Peyer's patch (tissue), 4 donors: Measurements from ENCODE around the gene TMEM37. TPM values are rescaled to one million over a fixed set of nuclear protein-coding genes. Genes with fewer than 3 reads are reported as not detected.
A peak's percentile ranks its signal among the peaks of the same experiment; 100 is the strongest.

ENCODE experiments used
- DNase-seq, 3 donors: peaks; one replicate each; pipeline ENCODE4 v3.0.0-alpha.2; 2017 to 2019
- H3K27ac ChIP-seq, 4 donors: fragments of 200-600 bp; sonication (generic); one replicate each; pipeline ENCODE4 v1.5.1; 2016 to 2019
- H3K27me3 ChIP-seq, 2 donors: fragments of 200-600 bp; sonication (generic); one replicate each; pipeline ENCODE4 v1.5.1; 2019
- H3K36me3 ChIP-seq, 3 donors: fragments of 200-600 bp; sonication (generic); one replicate each; pipeline ENCODE4 v1.5.1; 2016 to 2019
- H3K4me1 ChIP-seq, 4 donors: fragments of 200-600 bp; sonication (generic); one replicate each; pipeline ENCODE4 v1.5.1; 2016 to 2019
- H3K4me3 ChIP-seq, 4 donors: fragments of 200-600 bp; sonication (generic); 1 replicate in 3 of 4; 2 replicates in 1 of 4; pipeline ENCODE4 v1.5.1; 2016 to 2019; ENCODE audit warnings: mild to moderate bottlenecking in 1 of 4
- H3K9me3 ChIP-seq, 4 donors: fragments of 200-600 bp; sonication (generic); one replicate each; pipeline ENCODE4 v1.5.1; 2016 to 2019; ENCODE audit warnings: mild to moderate bottlenecking in 1 of 4
- CTCF ChIP-seq, 6 experiments: fragments of 450-650 bp in 4 of 6; fragments of 200-600 bp in 2 of 6; sonication (generic) in 1 of 6; IDR thresholded peaks; one replicate each; pipeline ENCODE4 v1.5.1; 2017 to 2019; ENCODE audit warnings: antibody characterized with exemption in 6 of 6, mild to moderate bottlenecking in 3 of 6, moderate library complexity in 1 of 6
- POLR2A ChIP-seq, 2 donors: fragments of 450-650 bp; IDR thresholded peaks; one replicate each; pipeline ENCODE4 v1.5.1; 2017; ENCODE audit warnings: antibody characterized with exemption in 2 of 2, mild to moderate bottlenecking in 2 of 2, moderate library complexity in 2 of 2
- total RNA-seq, 4 donors: library from RNA; depleted of rRNA; stranded (reverse); fragments of >200 nt; gene quantifications; one replicate each; pipeline ENCODE4 v1.1.0, GENCODE V29; 2016

TMEM37 gene
- total RNA-seq, 4 donors from 2014 or later = 17.3 to 542 (median 214) TPM

- H3K4me3 ChIP-seq = no peak overlapping the region
- H3K27me3 ChIP-seq = no peaks in the 10 kb centered on the region
- no peak overlapping the region for H3K27ac ChIP-seq
- peaks cover 0 to 7% (median 2%) of the 10 kb centered on the region in 4 donors for H3K4me1 ChIP-seq
- DNase-seq = no peak
- H3K9me3 ChIP-seq = no peaks in the 10 kb centered on the region
- peaks cover 0 to 29% (median 0%) of the 10 kb centered on the region in 3 donors for H3K36me3 ChIP-seq
- TF ChIP-seq CTCF (IDR thresholded peaks at IDR 0.05) = no peak
- TF ChIP-seq POLR2A (IDR thresholded peaks at IDR 0.05) = no peak
Observed at GRCh38 chr2:119436993-119437772, 5.5 kb downstream of the TMEM37 start.

DNA sequence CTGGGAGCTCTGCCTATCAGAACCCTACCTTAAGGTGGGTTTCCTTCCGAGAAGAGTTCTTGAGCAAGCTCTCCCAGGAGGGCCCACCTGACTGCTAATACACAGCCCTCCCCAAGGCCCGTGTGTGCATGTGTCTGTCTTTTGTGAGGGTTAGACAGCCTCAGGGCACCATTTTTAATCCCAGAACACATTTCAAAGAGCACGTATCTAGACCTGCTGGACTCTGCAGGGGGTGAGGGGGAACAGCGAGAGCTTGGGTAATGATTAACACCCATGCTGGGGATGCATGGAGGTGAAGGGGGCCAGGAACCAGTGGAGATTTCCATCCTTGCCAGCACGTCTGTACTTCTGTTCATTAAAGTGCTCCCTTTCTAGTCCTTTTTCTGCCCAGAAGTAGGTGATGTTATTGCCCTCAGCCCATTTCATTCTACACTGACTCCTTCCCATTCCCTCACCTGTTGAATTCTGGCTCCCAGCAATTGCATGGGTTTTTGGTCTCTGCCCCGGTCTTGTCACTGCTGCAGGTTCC, 6.5 kb downstream of the TMEM37 start:
- no peak for DNase-seq
- H3K4me3 ChIP-seq = no peak overlapping the region
- H3K27ac ChIP-seq = no peak overlapping the region
- no peaks in the 10 kb centered on the region for H3K9me3 ChIP-seq
- no peak for TF ChIP-seq POLR2A (IDR thresholded peaks at IDR 0.05)
- no peak for TF ChIP-seq CTCF (IDR thresholded peaks at IDR 0.05)
- peaks cover 0 to 25% (median 0%) of the 10 kb centered on the region in 3 donors for H3K36me3 ChIP-seq
- H3K4me1 ChIP-seq = peaks cover 0 to 7% (median 0%) of the 10 kb centered on the region in 4 donors
- no peaks in the 10 kb centered on the region for H3K27me3 ChIP-seq

- Histone ChIP-seq H3K36me3 (peaks cover 0 to 25% (median 0%) of the 10 kb centered on the region in 3 donors), H3K4me3 (no peak overlapping the region), H3K27me3 (no peaks in the 10 kb centered on the region), H3K27ac (peak overlapping the region in 1 of 4 donors; percentile 13), H3K4me1 (peaks cover 0 to 7% (median 0%) of the 10 kb centered on the region in 4 donors), H3K9me3 (no peaks in the 10 kb centered on the region)
- no peak for DNase-seq
- no peak for TF ChIP-seq CTCF (IDR thresholded peaks at IDR 0.05)
- TF ChIP-seq POLR2A (IDR thresholded peaks at IDR 0.05) = no peak
Observed at GRCh38 chr2:119438726-119439284, 7.2 kb downstream of the TMEM37 start.

- Histone ChIP-seq H3K4me3 (no peak overlapping the region), H3K27me3 (no peaks in the 10 kb centered on the region), H3K4me1 (peaks cover 0 to 7% (median 0%) of the 10 kb centered on the region in 4 donors), H3K9me3 (no peaks in the 10 kb centered on the region), H3K27ac (peak overlapping the region in 1 of 4 donors; percentile 25), H3K36me3 (peaks cover 0 to 25% (median 0%) of the 10 kb centered on the region in 3 donors)
- peak in 1 of 3 donors; percentile 56 for DNase-seq
- TF ChIP-seq POLR2A (IDR thresholded peaks at IDR 0.05) = peak in 1 of 2 donors; percentile 27
- no peak for TF ChIP-seq CTCF (IDR thresholded peaks at IDR 0.05)
Observed at GRCh38 chr2:119439574-119440500, 8.2 kb downstream of the TMEM37 start.

DNA sequence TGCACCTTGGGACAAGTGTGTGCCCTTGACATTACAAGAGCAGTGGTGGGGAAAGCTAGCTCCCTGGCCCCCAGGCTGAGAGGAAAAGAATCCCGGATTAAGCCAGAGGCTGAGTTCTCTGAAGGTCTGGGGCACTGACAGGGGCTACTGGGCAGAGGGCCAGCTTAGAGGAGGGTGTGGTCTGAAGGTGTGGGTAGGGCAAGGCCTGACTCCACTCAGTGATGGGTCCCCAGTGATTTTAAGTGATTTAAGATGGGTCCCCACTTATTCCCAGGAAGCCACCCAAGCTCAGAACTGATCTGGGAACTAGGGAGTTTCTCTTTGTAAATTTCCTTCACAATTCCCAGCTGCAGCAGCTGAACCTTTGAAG, 8.8 kb downstream of the TMEM37 start:
- Histone ChIP-seq H3K4me1 (peaks cover 0 to 7% (median 0%) of the 10 kb centered on the region in 4 donors), H3K27me3 (no peaks in the 10 kb centered on the region), H3K36me3 (peaks cover 0 to 25% (median 0%) of the 10 kb centered on the region in 3 donors), H3K9me3 (no peaks in the 10 kb centered on the region), H3K27ac (peak overlapping the region in 1 of 4 donors; percentile 25), H3K4me3 (no peak overlapping the region)
- TF ChIP-seq POLR2A (IDR thresholded peaks at IDR 0.05) (no peak), CTCF (IDR thresholded peaks at IDR 0.05) (no peak)
- DNase-seq = peak in 1 of 3 donors; percentile 50
